Left ventricle myocardium inferior (tissue), 1 donor: Measurements from ENCODE around the gene LHB. TPM values are rescaled to one million over a fixed set of nuclear protein-coding genes. Genes with fewer than 3 reads are reported as not detected.
A peak's percentile ranks its signal among the peaks of the same experiment; 100 is the strongest.
"Not testable (repeated sequence)": the region's sequence is repeated elsewhere in the genome, so short reads cannot be mapped to it uniquely, and the experiment has no call there.

ENCODE experiments used
- DNase-seq: peaks from one replicate; pipeline ENCODE4 v3.0.0-alpha.2; 2020
- H3K27ac ChIP-seq: fragments of 200-600 bp; replicated peaks from 2 replicates; pipeline ENCODE4 v1.8.0; 2021
- H3K27me3 ChIP-seq: fragments of 200-600 bp; 2 replicates; pipeline ENCODE4 v1.8.0; 2021; ENCODE audit warnings: low read depth
- H3K36me3 ChIP-seq: fragments of 200-600 bp; 2 replicates; pipeline ENCODE4 v1.8.0; 2021
- H3K4me1 ChIP-seq: fragments of 200-600 bp; 2 replicates; pipeline ENCODE4 v1.8.0; 2021
- H3K4me3 ChIP-seq: fragments of 200-600 bp; 2 replicates; pipeline ENCODE4 v1.8.0; 2021; ENCODE audit warnings: mild to moderate bottlenecking, moderate library complexity
- H3K9me3 ChIP-seq: fragments of 200-600 bp; replicated peaks from 2 replicates; pipeline ENCODE4 v1.8.0; 2021
- intact Hi-C: fragments of 100-400 bp; cut with micrococcal nuclease; formaldehyde crosslinking; loops from one replicate; pipeline ENCODE4 v1.11.0; 2022
- total RNA-seq: library from RNA; stranded (reverse); fragmentation: NEBNext Ultra II Directional; extraction: Animal tissue kit (Norgen Biotek cat#: 25700); gene quantifications from one replicate; pipeline ENCODE4 v1.2.1, GENCODE V29; 2021
- TF ChIP-seq, protein P1 (sequence below): fragments of 200-600 bp; IDR thresholded peaks from 2 replicates; pipeline ENCODE4 v1.8.0; 2021; ENCODE audit warnings: antibody characterized with exemption, mild to moderate bottlenecking, borderline replicate concordance
- donor health status: DM: no; HTN: yes; CAD: no; lungs with severe emphysema.

LHB gene
- total RNA-seq, 1 donor from 2014 or later = not detected

DNA sequence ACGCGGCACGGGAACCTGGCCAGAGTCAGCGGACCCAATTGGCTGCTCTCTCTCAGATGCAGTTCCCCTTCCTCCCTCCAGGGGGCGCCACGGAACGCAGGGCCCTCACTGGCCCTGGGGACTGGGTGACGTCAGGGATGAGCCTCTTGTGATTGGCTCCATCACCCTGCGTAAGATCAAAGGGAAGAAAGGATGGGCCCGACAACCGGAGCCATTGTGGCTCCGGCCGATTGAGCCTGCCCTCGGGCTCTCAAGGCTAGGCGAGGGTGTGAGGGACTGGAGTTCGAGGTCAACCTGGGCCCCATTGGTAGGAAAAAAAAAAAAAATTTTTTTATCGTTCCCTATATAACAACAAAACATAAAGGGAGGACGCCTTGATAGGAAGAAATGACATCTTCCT lies 19.9 kb upstream of the LHB start, which contains the start of gene CGB1:
Gene CGB1, minus strand, starts transcription at position 81 of the 400 bp plus-strand sequence. CDS start 184 bp downstream, outside the sequence.
- peaks cover 20% of the 10 kb centered on the region for H3K27me3 ChIP-seq
- H3K4me1 ChIP-seq, intact Hi-C loops, H3K27ac ChIP-seq, H3K4me3 ChIP-seq, DNase-seq, H3K36me3 ChIP-seq, H3K9me3 ChIP-seq: not testable (repeated sequence)
- TF ChIP-seq, protein P1, sequence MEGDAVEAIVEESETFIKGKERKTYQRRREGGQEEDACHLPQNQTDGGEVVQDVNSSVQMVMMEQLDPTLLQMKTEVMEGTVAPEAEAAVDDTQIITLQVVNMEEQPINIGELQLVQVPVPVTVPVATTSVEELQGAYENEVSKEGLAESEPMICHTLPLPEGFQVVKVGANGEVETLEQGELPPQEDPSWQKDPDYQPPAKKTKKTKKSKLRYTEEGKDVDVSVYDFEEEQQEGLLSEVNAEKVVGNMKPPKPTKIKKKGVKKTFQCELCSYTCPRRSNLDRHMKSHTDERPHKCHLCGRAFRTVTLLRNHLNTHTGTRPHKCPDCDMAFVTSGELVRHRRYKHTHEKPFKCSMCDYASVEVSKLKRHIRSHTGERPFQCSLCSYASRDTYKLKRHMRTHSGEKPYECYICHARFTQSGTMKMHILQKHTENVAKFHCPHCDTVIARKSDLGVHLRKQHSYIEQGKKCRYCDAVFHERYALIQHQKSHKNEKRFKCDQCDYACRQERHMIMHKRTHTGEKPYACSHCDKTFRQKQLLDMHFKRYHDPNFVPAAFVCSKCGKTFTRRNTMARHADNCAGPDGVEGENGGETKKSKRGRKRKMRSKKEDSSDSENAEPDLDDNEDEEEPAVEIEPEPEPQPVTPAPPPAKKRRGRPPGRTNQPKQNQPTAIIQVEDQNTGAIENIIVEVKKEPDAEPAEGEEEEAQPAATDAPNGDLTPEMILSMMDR = peak; percentile 26

DNA sequence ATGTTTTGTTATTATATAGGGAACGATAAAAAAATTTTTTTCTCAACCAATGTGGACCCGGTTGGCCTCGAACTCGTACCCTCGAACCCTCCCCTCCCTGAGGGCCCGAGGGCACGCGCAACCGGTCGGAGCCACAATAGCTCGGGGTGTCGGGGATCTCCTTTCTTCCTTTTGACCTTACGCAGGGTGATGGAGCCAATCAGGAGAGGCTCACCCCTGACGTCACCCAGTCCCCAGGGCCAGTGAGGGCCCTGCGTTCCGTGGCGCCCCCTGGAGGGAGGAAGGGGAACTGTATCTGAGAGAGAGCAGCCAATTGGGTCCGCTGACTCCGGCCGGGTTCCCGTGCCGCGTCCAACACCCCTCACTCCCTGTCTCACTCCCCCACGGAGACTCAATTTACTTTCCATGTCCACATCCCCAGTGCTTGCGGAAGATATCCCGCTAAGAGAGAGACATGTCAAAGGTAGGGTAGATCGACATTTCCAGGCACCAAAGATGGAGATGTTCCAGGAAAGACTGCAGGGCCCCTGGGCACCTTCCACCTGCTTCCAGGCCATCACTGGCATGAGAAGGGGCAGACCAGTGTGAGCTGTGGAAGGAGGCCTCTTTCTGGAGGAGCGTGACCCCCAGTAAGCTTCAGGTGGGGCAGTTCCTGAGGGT lies 14.9 kb upstream of the LHB start, which contains the start of gene CGB2:
Gene CGB2, plus strand, starts transcription at position 249 of the 660 bp plus-strand sequence. Its CDS starts 206 bp downstream, at position 455.
- H3K4me3 ChIP-seq, H3K4me1 ChIP-seq, H3K27ac ChIP-seq, H3K9me3 ChIP-seq, intact Hi-C loops, H3K36me3 ChIP-seq, DNase-seq: not testable (repeated sequence)
- TF ChIP-seq, protein P1 = peak; percentile 30
- peaks cover 23% of the 10 kb centered on the region for H3K27me3 ChIP-seq

DNA sequence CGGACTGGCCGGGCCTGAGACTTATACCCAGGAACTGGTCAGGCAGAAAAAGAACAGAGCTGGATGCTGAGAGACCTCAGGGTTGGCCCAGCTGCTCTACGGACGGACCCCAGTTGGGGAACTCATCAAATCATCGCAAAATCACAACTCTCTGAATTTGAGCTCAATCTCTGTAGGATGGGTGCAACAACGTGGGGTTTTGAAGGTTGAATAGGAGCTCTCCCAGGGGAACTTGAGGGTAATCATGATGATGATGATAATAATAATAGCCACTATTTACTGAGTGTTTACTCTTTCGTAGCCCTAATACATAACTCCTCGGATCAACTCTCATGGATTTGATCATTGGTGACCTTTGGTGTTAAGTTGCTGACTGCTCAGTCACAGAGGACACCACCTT lies 13.4 kb upstream of the LHB start:
- DNase-seq, H3K36me3 ChIP-seq: not testable (repeated sequence)

DNA sequence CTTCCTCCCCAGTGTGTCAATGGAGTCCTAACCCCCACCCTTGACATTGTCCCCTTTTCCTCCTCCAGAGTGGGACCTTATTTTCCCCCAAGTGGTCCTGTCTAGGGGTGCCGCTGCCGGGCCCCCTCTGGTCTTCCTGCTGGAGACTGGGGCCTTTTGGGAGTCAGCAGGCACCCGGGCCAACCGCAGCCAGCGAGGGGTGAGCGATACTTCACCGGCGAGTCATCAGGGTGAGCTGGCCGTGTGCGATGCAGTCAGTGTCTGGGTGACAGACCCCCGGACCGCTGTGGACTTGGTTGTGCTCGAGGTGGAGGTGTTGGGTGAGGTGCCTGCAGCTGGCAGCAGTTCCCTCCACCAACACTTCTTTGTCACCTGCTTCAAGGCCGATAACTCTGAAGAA lies 12.9 kb upstream of the LHB start:
- H3K27ac ChIP-seq, intact Hi-C loops, H3K36me3 ChIP-seq, H3K4me1 ChIP-seq, DNase-seq, H3K4me3 ChIP-seq, H3K9me3 ChIP-seq, H3K27me3 ChIP-seq: not testable (repeated sequence)

More for the DNA sequence above, 13.4 kb upstream of the LHB start:
- H3K27ac ChIP-seq, H3K4me3 ChIP-seq, intact Hi-C loops, H3K9me3 ChIP-seq, H3K4me1 ChIP-seq: not testable (repeated sequence)
- H3K27me3 ChIP-seq = peaks cover 13% of the 10 kb centered on the region

DNA sequence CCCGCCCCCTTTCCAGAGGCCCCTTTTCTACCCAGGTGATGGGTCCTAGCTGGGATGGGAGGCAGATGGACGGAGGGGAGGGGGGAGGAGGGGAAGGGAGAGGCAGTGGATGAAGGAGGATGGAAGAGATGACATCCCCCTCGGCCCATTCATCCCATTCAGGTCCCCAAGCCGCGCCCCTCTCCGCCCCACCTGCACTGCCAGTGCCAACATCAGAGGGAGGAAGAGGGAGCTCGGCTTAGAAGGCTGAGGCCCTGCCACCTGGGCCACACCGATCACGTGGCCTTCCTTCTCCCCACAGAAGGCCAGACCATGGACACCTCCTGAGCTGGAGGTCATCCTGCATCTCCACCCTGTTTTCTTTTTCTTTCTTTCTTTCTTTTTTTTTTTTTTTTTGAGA lies 11.8 kb upstream of the LHB start:
- H3K4me3 ChIP-seq, H3K27ac ChIP-seq, H3K9me3 ChIP-seq, H3K36me3 ChIP-seq, H3K4me1 ChIP-seq, DNase-seq, H3K27me3 ChIP-seq, intact Hi-C loops: not testable (repeated sequence)

DNA sequence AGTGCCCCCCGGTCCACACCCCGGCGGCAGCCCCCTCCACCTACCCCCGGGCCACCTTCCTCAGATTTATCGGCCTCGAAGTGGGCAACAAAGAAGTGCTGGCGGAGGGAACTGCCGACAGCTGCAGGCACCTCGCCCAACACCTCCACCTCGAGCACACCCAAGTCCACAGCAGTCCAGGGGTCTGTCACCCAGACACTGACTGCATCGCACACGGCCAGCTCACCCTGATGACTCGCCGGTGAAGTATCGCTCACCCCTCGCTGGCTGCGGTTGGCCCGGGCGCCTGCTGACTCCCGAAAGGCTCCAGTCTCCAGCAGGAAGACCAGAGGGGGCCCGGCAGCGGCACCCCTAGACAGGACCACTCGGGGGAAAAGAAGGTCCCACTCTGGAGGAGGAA lies 8.7 kb upstream of the LHB start:
- H3K27ac ChIP-seq, H3K4me3 ChIP-seq, H3K36me3 ChIP-seq, DNase-seq, H3K27me3 ChIP-seq, intact Hi-C loops, H3K4me1 ChIP-seq, H3K9me3 ChIP-seq: not testable (repeated sequence)

DNA sequence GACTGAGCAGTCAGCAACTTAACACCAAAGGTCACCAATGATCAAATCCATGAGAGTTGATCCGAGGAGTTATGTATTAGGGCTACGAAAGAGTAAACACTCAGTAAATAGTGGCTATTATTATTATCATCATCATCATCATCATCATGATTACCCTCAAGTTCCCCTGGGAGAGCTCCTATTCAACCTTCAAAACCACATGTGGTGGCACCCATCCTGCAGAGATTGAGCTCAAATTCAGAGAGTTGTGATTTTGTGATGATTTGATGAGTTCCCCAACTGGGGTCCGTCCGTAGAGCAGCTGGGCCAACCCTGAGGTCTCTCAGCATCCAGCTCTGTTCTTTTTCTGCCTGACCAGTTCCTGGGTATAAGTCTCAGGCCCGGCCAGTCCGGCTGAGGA lies 8.2 kb upstream of the LHB start:
- H3K27me3 ChIP-seq, H3K9me3 ChIP-seq, H3K4me1 ChIP-seq, intact Hi-C loops, DNase-seq, H3K36me3 ChIP-seq, H3K27ac ChIP-seq, H3K4me3 ChIP-seq: not testable (repeated sequence)

DNA sequence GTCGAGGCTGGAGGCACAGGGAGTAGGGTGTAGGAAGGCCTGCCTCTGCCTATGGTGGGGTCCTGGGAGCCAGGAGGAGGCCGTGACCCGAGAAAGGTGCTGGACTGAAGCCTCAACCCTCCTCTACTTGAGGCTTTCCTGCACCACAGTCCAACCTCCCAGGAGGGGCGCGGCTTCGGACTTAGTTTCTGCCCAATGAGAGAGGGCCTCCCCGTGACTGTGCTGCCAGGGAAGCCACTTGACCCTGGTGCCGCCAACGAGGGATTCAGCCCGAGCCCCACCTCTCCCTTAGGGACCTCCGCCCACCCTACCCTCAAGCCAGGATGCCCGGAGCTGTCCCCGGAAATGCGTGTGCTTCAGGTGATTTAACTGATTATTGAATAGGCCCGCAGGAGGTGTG lies 7.3 kb upstream of the LHB start, which contains the start of gene CGB3:
Gene CGB3, minus strand, starts transcription at position 101 of the 400 bp plus-strand sequence. CDS start 362 bp downstream, outside the sequence.
- H3K9me3 ChIP-seq, H3K4me1 ChIP-seq, intact Hi-C loops, H3K27ac ChIP-seq, H3K4me3 ChIP-seq, H3K36me3 ChIP-seq, DNase-seq: not testable (repeated sequence)
- peaks cover 11% of the 10 kb centered on the region for H3K27me3 ChIP-seq
